Dedifferentiated amniotic fluid mesenchymal stem cell (primary cell): ENCODE results near the gene EIF4B.
"Not testable (repeated sequence)": the region's sequence is repeated elsewhere in the genome, so short reads cannot be mapped to it uniquely, and the experiment has no call there.

ENCODE experiments used
- DNase-seq: peaks from one replicate; pipeline ENCODE4 v3.0.0-alpha.2; 2016; ENCODE audit errors: extremely low spot score

EIF4B gene

GRCh38 chr12:53005986-53006809 is at the start of gene EIF4B:
Gene EIF4B (plus strand): TSS chr12:53006456. CDS start chr12:53006484, 28 bp downstream.
- DNase-seq: peak; percentile 99

GRCh38 chr12:52956987-52957386 is 49.3 kb upstream of the EIF4B start:
- DNase-seq: no peak

- DNase-seq: no peak
Observed at GRCh38 chr12:52964556-52965336, 41.5 kb upstream of the EIF4B start.

GRCh38 chr12:52965337-52965731 is 40.9 kb upstream of the EIF4B start:
- DNase-seq: no peak

GRCh38 chr12:52969166-52969795 is 37.0 kb upstream of the EIF4B start:
- DNase-seq: no peak

GRCh38 chr12:52969828-52970569 is 36.3 kb upstream of the EIF4B start:
- DNase-seq: no peak

GRCh38 chr12:52971679-52972329 is 34.5 kb upstream of the EIF4B start:
- DNase-seq: peak; percentile 62

- no peak for DNase-seq
Observed at GRCh38 chr12:52975204-52975603, 31.1 kb upstream of the EIF4B start.

- DNase-seq: no peak
Observed at GRCh38 chr12:52975820-52976573, 30.3 kb upstream of the EIF4B start.

GRCh38 chr12:52976574-52977071 is 29.6 kb upstream of the EIF4B start:
- DNase-seq: no peak

- no peak for DNase-seq
Observed at GRCh38 chr12:52977170-52977569, 29.1 kb upstream of the EIF4B start.

GRCh38 chr12:52980096-52980649 is 26.1 kb upstream of the EIF4B start:
- DNase-seq: no peak

GRCh38 chr12:52980650-52981423 is 25.4 kb upstream of the EIF4B start:
- peak; percentile 92 for DNase-seq

GRCh38 chr12:52984136-52984535 is 22.1 kb upstream of the EIF4B start:
- DNase-seq: no peak

- no peak for DNase-seq
Observed at GRCh38 chr12:52988898-52989297, 17.4 kb upstream of the EIF4B start.

GRCh38 chr12:52990206-52990605 is 16.1 kb upstream of the EIF4B start:
- DNase-seq: no peak

- DNase-seq: not testable (repeated sequence)
Observed at GRCh38 chr12:52992240-52992639, 14.0 kb upstream of the EIF4B start.

- DNase-seq: no peak
Observed at GRCh38 chr12:52992699-52993557, 13.3 kb upstream of the EIF4B start.
